ENCODE results near the gene NPIPB6. TPM values are rescaled to one million over a fixed set of nuclear protein-coding genes. Genes with fewer than 3 reads are reported as not detected.

Gene NPIPB6
- total and polyA plus RNA-seq, 12 donors = 0.18 to 1.9 (median 1.1) TPM; not detected in 3

DNA sequence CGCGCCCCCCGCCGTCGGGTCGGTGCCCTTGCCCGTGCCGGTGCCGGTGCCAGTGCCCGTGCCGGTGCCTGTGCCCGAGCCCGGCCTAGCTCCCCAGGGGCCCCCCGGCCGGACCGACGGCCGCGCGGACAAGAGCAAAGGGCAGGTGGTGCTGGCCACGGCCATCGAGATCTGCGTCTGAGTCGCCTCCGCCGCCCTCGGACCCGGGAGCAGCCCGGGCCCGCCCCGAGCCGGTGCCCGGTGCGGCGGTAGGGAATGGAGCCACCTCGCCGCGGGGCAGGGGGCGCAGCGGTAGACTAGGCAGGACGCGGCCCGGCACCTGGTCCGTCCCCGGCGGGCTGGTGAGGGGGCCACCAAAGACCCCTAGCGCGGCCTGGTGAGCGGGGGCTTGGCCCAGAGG is 42.6 kb downstream of the NPIPB6 start:
- Histone ChIP-seq H3K27me3 (no peaks in the 10 kb centered on the region), H3K4me1 (replicated peaks in 1 of 2) (no peaks in the 10 kb centered on the region), H3K36me3 (replicated peaks in 1 of 2) (no peaks in the 10 kb centered on the region), H3K27ac (no peak overlapping the region), H3K4me3 (no peak overlapping the region), H3K9me3 (replicated peaks in 1 of 3) (no peaks in the 10 kb centered on the region)
- TF ChIP-seq, protein P1, sequence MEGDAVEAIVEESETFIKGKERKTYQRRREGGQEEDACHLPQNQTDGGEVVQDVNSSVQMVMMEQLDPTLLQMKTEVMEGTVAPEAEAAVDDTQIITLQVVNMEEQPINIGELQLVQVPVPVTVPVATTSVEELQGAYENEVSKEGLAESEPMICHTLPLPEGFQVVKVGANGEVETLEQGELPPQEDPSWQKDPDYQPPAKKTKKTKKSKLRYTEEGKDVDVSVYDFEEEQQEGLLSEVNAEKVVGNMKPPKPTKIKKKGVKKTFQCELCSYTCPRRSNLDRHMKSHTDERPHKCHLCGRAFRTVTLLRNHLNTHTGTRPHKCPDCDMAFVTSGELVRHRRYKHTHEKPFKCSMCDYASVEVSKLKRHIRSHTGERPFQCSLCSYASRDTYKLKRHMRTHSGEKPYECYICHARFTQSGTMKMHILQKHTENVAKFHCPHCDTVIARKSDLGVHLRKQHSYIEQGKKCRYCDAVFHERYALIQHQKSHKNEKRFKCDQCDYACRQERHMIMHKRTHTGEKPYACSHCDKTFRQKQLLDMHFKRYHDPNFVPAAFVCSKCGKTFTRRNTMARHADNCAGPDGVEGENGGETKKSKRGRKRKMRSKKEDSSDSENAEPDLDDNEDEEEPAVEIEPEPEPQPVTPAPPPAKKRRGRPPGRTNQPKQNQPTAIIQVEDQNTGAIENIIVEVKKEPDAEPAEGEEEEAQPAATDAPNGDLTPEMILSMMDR (IDR thresholded peaks at IDR 0.05) = no peak
- no peak for TF ChIP-seq POLR2A (IDR thresholded peaks at IDR 0.05)
- 95 to 98% (median 96%) methylated on average over 13 to 49 of the region's 49 CpGs for WGBS, 4 donors
- peak in 1 of 7 donors; percentile 4 for DNase-seq
- intact Hi-C loops (cut with DNase I) = loop anchor here in 1 of 2 donors (10.0 kb wide), 1 partner anchor 224 kb away; no protein-coding TSS in a partner anchor

DNA sequence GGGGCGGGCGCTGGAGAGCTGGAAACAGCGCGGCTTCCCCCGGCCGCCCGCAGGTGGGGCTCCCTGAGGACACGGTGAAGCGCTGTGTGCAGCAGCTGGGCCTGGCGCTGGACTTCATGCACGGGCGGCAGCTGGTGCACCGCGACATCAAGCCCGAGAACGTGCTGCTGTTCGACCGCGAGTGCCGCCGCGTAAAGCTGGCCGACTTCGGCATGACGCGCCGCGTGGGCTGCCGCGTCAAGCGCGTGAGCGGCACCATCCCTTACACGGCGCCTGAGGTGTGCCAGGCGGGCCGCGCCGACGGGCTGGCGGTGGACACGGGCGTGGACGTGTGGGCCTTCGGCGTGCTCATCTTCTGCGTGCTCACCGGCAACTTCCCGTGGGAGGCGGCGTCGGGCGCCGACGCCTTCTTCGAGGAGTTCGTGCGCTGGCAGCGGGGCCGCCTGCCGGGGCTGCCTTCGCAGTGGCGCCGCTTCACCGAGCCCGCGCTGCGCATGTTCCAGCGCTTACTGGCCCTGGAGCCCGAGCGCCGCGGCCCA is 43.2 kb downstream of the NPIPB6 start:
- Histone ChIP-seq H3K27me3 (no peaks in the 10 kb centered on the region), H3K36me3 (replicated peaks in 1 of 2) (no peaks in the 10 kb centered on the region), H3K27ac (no peak overlapping the region), H3K9me3 (replicated peaks in 1 of 3) (no peaks in the 10 kb centered on the region), H3K4me1 (replicated peaks in 1 of 2) (no peaks in the 10 kb centered on the region), H3K4me3 (no peak overlapping the region)
- TF ChIP-seq, protein P1 (IDR thresholded peaks at IDR 0.05) = no peak
- no peak for TF ChIP-seq POLR2A (IDR thresholded peaks at IDR 0.05)
- peak in 1 of 7 donors; percentile 4 for DNase-seq
- intact Hi-C loops (cut with DNase I) = loop anchor here in 1 of 2 donors (10.0 kb wide), 1 partner anchor 225 kb away; no protein-coding TSS in a partner anchor
- WGBS, 4 donors = 97 to 98% (median 98%) methylated on average over 40 to 73 of the region's 73 CpGs

DNA sequence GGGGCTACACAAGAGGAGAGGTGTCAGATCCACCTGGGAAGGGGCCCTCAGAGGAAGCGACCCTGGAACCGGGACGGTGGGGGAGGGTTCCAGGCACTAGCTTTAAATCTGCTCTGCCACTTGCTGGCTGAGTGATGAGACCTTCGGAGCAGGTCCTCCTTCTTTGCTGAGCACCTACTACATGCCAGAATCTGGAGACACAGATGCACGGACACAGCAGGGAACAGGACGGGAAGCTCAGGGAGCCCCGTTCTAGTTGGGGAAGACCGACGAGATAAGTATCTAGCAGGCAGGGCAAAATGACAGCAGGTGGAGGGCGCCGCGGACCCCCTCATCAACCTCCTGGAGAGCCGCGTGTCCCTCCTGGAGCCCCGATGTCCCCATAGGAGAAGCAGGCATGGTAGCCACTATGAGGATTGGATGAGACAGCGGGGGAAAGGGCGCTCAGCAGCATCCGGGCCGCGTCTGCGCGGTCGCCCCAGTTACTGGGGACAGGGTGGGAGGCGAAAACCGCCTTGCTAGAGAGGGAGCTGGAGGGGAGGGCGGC is 43.8 kb downstream of the NPIPB6 start:
- H3K4me1 ChIP-seq (replicated peaks in 1 of 2) = no peaks in the 10 kb centered on the region
- H3K36me3 ChIP-seq (replicated peaks in 1 of 2) = no peaks in the 10 kb centered on the region
- H3K27me3 ChIP-seq = no peaks in the 10 kb centered on the region
- TF ChIP-seq, protein P1 (IDR thresholded peaks at IDR 0.05) = no peak
- TF ChIP-seq POLR2A (IDR thresholded peaks at IDR 0.05) = no peak
- DNase-seq = no peak
- H3K9me3 ChIP-seq (replicated peaks in 1 of 3) = no peaks in the 10 kb centered on the region
- intact Hi-C loops (cut with DNase I) = loop anchor here (5.0 to 10.0 kb wide), 2 partner anchors 42 to 225 kb away; no protein-coding TSS in a partner anchor
- no peak overlapping the region for H3K27ac ChIP-seq
- WGBS, 4 donors = 92 to 96% (median 95%) methylated on average over 16 to 26 of the region's 26 CpGs
- H3K4me3 ChIP-seq = no peak overlapping the region

DNA sequence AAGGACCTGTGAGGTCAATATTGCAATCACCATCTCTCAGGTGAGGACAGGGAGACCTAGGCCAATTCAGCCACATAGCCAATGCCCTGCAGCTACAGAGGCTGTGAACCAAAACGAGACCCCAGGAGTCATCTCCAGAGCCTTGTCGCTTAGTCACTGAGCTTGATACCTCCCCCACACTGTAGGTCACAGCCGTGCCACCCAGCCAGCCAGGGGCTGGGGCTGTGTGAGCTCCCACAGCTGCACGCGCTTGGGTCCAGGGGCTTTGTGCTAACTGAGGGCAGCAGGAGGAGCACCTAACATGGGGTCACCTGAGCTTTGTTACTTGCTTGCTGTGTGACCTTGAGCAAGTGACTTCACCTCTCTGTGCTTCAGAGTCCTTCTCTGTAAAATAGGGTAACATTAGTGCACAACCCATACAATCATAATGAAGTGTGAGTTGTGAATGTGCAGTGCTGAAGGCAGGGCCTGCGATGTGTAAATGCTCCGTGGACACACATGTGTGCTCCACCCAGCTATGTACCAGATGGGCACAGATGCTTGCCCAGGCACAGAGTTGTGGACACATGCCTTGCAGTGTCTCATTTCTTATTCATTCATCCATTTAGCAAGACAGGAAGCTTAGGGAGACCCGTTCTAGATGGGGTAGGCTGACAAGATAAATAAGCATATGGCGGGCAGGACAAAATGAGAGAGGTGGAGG is 45.1 kb downstream of the NPIPB6 start:
- no peak for DNase-seq
- Histone ChIP-seq H3K4me3 (no peak overlapping the region), H3K27me3 (no peaks in the 10 kb centered on the region), H3K4me1 (replicated peaks in 1 of 2) (no peaks in the 10 kb centered on the region), H3K36me3 (replicated peaks in 1 of 2) (no peaks in the 10 kb centered on the region), H3K9me3 (replicated peaks in 1 of 3) (no peaks in the 10 kb centered on the region), H3K27ac (no peak overlapping the region)
- 84 to 88% (median 87%) methylated on average over 4 to 9 of the region's 9 CpGs for WGBS, 4 donors
- intact Hi-C loops (cut with DNase I) = loop anchor here in 1 of 2 donors (5.0 kb wide), 1 partner anchor 41 kb away; no protein-coding TSS in a partner anchor
- TF ChIP-seq POLR2A (IDR thresholded peaks at IDR 0.05) = no peak
- TF ChIP-seq, protein P1 (IDR thresholded peaks at IDR 0.05) = no peak

Measured in adrenal gland (tissue), 12 donors.